H1 (cell line): ENCODE results near the gene THAP10. TPM values are rescaled to one million over a fixed set of nuclear protein-coding genes. Genes with fewer than 3 reads are reported as not detected.

ENCODE experiments used
- CTCF ChIA-PET: fragments of 300-600 bp; sonication (Branson Sonifier 250); formaldehyde crosslinking; loops from one replicate; lab custom pipeline; 2021; ENCODE audit not compliant: partially characterized antibody; lab: Charles Lee
- POLR2A ChIA-PET: fragments of 300-600 bp; sonication (Branson Sonifier 250); formaldehyde crosslinking; loops from one replicate; lab custom pipeline; 2021; ENCODE audit warnings: inconsistent platforms; ENCODE audit not compliant: partially characterized antibody; lab: Charles Lee
- DNase-seq, 2 experiments: peaks; one replicate each; pipeline versions ENCODE4 v3.0.0 to v3.0.0-alpha.2; 2010 to 2022; ENCODE audit warnings: low spot score in 2 of 2, low read depth in 1 of 2, mixed read lengths in 1 of 2
- FAIRE-seq: peaks from 2 replicates; lab custom pipeline; 2011; peaks lifted over from hg19 to GRCh38; lab: Jason Lieb, UNC
- H2AFZ ChIP-seq: 2 replicates; pipeline ENCODE4 v1.8.1; 2012; ENCODE audit warnings: low read length, inconsistent platforms
- H2AK5ac ChIP-seq: 2 replicates; pipeline ENCODE4 v1.6.1; 2013; ENCODE audit warnings: low read depth, low read length
- H2BK120ac ChIP-seq: replicated peaks from 2 replicates; pipeline ENCODE3; 2013; ENCODE audit warnings: low read depth, low read length, inconsistent platforms
- H2BK12ac ChIP-seq: 2 replicates; pipeline ENCODE4 v1.6.1; 2013; ENCODE audit warnings: low read depth, low read length
- H2BK15ac ChIP-seq: 2 replicates; pipeline ENCODE4 v1.6.1; 2013; ENCODE audit warnings: low read length
- H2BK20ac ChIP-seq: 2 replicates; pipeline ENCODE4 v1.6.1; 2013; ENCODE audit warnings: low read length
- H2BK5ac ChIP-seq: 2 replicates; pipeline ENCODE4 v1.6.1; 2013; ENCODE audit warnings: low read depth, low read length
- H3K14ac ChIP-seq: 2 replicates; pipeline ENCODE4 v1.6.1; 2013; ENCODE audit warnings: inconsistent platforms; ENCODE audit not compliant: insufficient read length
- H3K18ac ChIP-seq: 2 replicates; pipeline ENCODE4 v1.6.1; 2013; ENCODE audit warnings: low read length; ENCODE audit errors: extremely low read depth
- H3K23ac ChIP-seq: 2 replicates; pipeline ENCODE4 v1.6.1; 2013; ENCODE audit warnings: inconsistent platforms; ENCODE audit not compliant: insufficient read length
- H3K23me2 ChIP-seq: 2 replicates; pipeline ENCODE4 v1.6.1; 2013; ENCODE audit warnings: low read depth, low read length
- H3K27ac ChIP-seq: 2 replicates; pipeline ENCODE4 v1.6.1; 2011; ENCODE audit warnings: low read depth, low read length, inconsistent platforms
- H3K27me3 ChIP-seq, 4 experiments: replicated peaks in 1 of 4; 1 replicate in 1 of 4; 2 replicates in 3 of 4; pipeline versions ENCODE4 v1.6.1 to v1.8.1; 2011 to 2013; ENCODE audit warnings: low read length in 3 of 4, mild to moderate bottlenecking in 3 of 4, inconsistent platforms in 2 of 4, mixed read lengths in 2 of 4, moderate library complexity in 1 of 4; ENCODE audit not compliant: control insufficient read depth in 3 of 4, insufficient read depth in 3 of 4; ENCODE audit errors: extremely low read depth in 1 of 4
- H3K36me3 ChIP-seq, 4 experiments: 2 replicates each; pipeline versions ENCODE4 v1.6.1 to v1.8.1; 2011 to 2013; ENCODE audit warnings: mild to moderate bottlenecking in 4 of 4, low read length in 3 of 4, moderate library complexity in 2 of 4, control low read depth in 1 of 4, inconsistent platforms in 1 of 4; ENCODE audit not compliant: insufficient read depth in 4 of 4, control insufficient read depth in 2 of 4
- H3K4ac ChIP-seq: replicated peaks from 2 replicates; pipeline ENCODE3; 2013; ENCODE audit warnings: low read length, low read depth, mixed read lengths, inconsistent platforms; ENCODE audit not compliant: insufficient read length
- H3K4me1 ChIP-seq, 4 experiments: replicated peaks in 1 of 4; 1 replicate in 1 of 4; 2 replicates in 3 of 4; pipeline versions ENCODE4 v1.6.1 to v1.8.1; 2011 to 2013; ENCODE audit warnings: low read length in 3 of 4, inconsistent platforms in 2 of 4, mixed read lengths in 1 of 4; ENCODE audit not compliant: insufficient read depth in 4 of 4, control insufficient read depth in 3 of 4
- H3K4me2 ChIP-seq, 2 experiments: 2 replicates each; pipeline versions ENCODE4 v1.6.1 to v1.8.1; 2011 to 2013; ENCODE audit warnings: low read depth in 2 of 2, low read length in 2 of 2, control low read depth in 1 of 2, inconsistent platforms in 1 of 2, mild to moderate bottlenecking in 1 of 2; ENCODE audit not compliant: insufficient read depth in 1 of 2
- H3K4me3 ChIP-seq, 4 experiments: fragments of 200-600, 300-600 bp in 1 of 4; sonication (generic), shearing (Covaris generic), sonication (Bioruptor Twin) in 1 of 4; 2 replicates each; pipeline versions ENCODE4 v1.5.1 to v1.8.1; 2011 to 2016; ENCODE audit warnings: low read length in 4 of 4, low read depth in 3 of 4, control low read depth in 2 of 4, inconsistent platforms in 2 of 4, mild to moderate bottlenecking in 2 of 4, mixed read lengths in 1 of 4, moderate library complexity in 1 of 4; ENCODE audit not compliant: insufficient read depth in 2 of 4; ENCODE audit errors: extremely low read depth in 1 of 4
- H3K56ac ChIP-seq: replicated peaks from 2 replicates; pipeline ENCODE3; 2013; ENCODE audit warnings: low read depth, mild to moderate bottlenecking, mixed read lengths, low read length, inconsistent platforms; ENCODE audit not compliant: insufficient read length
- H3K79me1 ChIP-seq: 2 replicates; pipeline ENCODE4 v1.6.1; 2013; ENCODE audit warnings: low read depth, low read length, control low read depth
- H3K79me2 ChIP-seq, 2 experiments: 2 replicates each; pipeline versions ENCODE4 v1.6.1 to v1.8.1; 2012 to 2013; ENCODE audit warnings: low read length in 2 of 2, mild to moderate bottlenecking in 2 of 2, inconsistent platforms in 1 of 2; ENCODE audit not compliant: insufficient read depth in 2 of 2, control insufficient read depth in 1 of 2
- H3K9ac ChIP-seq, 4 experiments: replicated peaks in 1 of 4; 1 replicate in 1 of 4; 2 replicates in 3 of 4; pipeline versions ENCODE4 v1.6.1 to v1.8.1; 2011 to 2013; ENCODE audit warnings: low read depth in 3 of 4, low read length in 3 of 4, control low read depth in 2 of 4, mild to moderate bottlenecking in 2 of 4, moderate library complexity in 2 of 4, inconsistent platforms in 1 of 4; ENCODE audit errors: extremely low read depth in 1 of 4
- H3K9me3 ChIP-seq, 2 experiments: 2 replicates each; pipeline versions ENCODE4 v1.6.1 to v1.8.1; 2012 to 2013; ENCODE audit warnings: mild to moderate bottlenecking in 2 of 2, moderate library complexity in 2 of 2, control low read depth in 1 of 2, inconsistent platforms in 1 of 2, low read depth in 1 of 2, low read length in 1 of 2, mixed read lengths in 1 of 2; ENCODE audit not compliant: insufficient read depth in 2 of 2
- H4K20me1 ChIP-seq, 2 experiments: replicated peaks in 1 of 2; 2 replicates each; pipeline versions ENCODE3 to v1.8.1; 2011 to 2013; ENCODE audit warnings: inconsistent platforms in 2 of 2, low read length in 2 of 2, mild to moderate bottlenecking in 1 of 2; ENCODE audit not compliant: insufficient read depth in 2 of 2, control insufficient read depth in 1 of 2
- H4K5ac ChIP-seq: 2 replicates; pipeline ENCODE4 v1.6.1; 2013; ENCODE audit warnings: low read length, low read depth, mixed read lengths, inconsistent platforms; ENCODE audit not compliant: insufficient read length
- H4K8ac ChIP-seq: 2 replicates; pipeline ENCODE4 v1.8.0; 2013; ENCODE audit warnings: mild to moderate bottlenecking, moderate library complexity, low read length, inconsistent platforms; ENCODE audit not compliant: insufficient read depth; ENCODE audit errors: extremely low read depth
- H4K91ac ChIP-seq: replicated peaks from 2 replicates; pipeline ENCODE3; 2013; ENCODE audit warnings: low read length, mixed read lengths, inconsistent platforms; ENCODE audit not compliant: insufficient read length
- BACH1 ChIP-seq: IDR thresholded peaks from 2 replicates; pipeline ENCODE4 v1.6.1; 2012; ENCODE audit warnings: low read length, improper control_type of control experiment
- EZH2 ChIP-seq: fragments of 200-600 bp; sonication (generic); IDR thresholded peaks from 2 replicates; pipeline ENCODE4 v1.7.1; 2012; ENCODE audit warnings: low read depth, mild to moderate bottlenecking, moderate library complexity, low read length, inconsistent platforms; ENCODE audit not compliant: severe bottlenecking
- KDM4A ChIP-seq: IDR thresholded peaks from one replicate; pipeline ENCODE4 v1.7.1; 2012; ENCODE audit warnings: low read depth, mild to moderate bottlenecking, moderate library complexity, low read length, inconsistent platforms; ENCODE audit not compliant: severe bottlenecking
- RAD21 ChIP-seq, 2 experiments: IDR thresholded peaks in 1 of 2; conservative IDR thresholded peaks in 1 of 2; 2 replicates each; pipeline ENCODE4 v1.6.1; 2011; ENCODE audit warnings: low read depth in 2 of 2, low read length in 2 of 2, improper control_type of control experiment in 1 of 2, inconsistent platforms in 1 of 2, mild to moderate bottlenecking in 1 of 2, moderate library complexity in 1 of 2
- WGBS, 2 experiments: shearing (Covaris generic) in 1 of 2; methylation state at CpG; one replicate each; pipeline versions ENCODE4 v1.1.6 to v1.1.7; 2013 to 2015; ENCODE audit warnings: low lambda C conversion rate in 2 of 2, mixed read lengths in 2 of 2, inconsistent platforms in 1 of 2, low coverage in 1 of 2, missing lambda C conversion rate in 1 of 2; ENCODE audit not compliant: insufficient replicate concordance in 2 of 2, insufficient coverage in 1 of 2, insufficient read length in 1 of 2; ENCODE audit errors: extremely low coverage in 1 of 2, missing lambda C conversion rate in 1 of 2; 5-methylcytosine and 5-hydroxymethylcytosine counted together
- polyA plus RNA-seq, 7 experiments: library from polyadenylated mRNA; depleted of rRNA in 3 of 7; stranded (reverse) in 5 of 7; unstranded in 2 of 7; fragments of >200 nt in 5 of 7; fragments of 200-250 nt in 2 of 7; gene quantifications; 1 replicate in 5 of 7; 2 replicates in 1 of 7; 4 replicates in 1 of 7; pipeline versions ENCODE4 v1.2.1 to v1.2.3, GENCODE V29; 2011 to 2013; ENCODE audit warnings: missing spikeins in 2 of 7, mixed read lengths in 2 of 7
- total RNA-seq: library from RNA; stranded (reverse); fragmentation: NEBNext Ultra II Directional; extraction: Animal tissue kit (Norgen Biotek cat#: 25700); gene quantifications from 2 replicates; pipeline ENCODE4 v1.2.1, GENCODE V29; 2021
- TF ChIP-seq, protein P1 (sequence below), 3 experiments: IDR thresholded peaks; 1 replicate in 2 of 3; 2 replicates in 1 of 3; pipeline versions ENCODE4 v1.5.1 to v1.6.1; 2011; ENCODE audit warnings: low read length in 3 of 3, mild to moderate bottlenecking in 3 of 3, inconsistent platforms in 2 of 3, low read depth in 1 of 3, moderate library complexity in 1 of 3; ENCODE audit not compliant: insufficient read depth in 1 of 3; ENCODE audit errors: control extremely low read depth in 1 of 3

THAP10 gene
- total and polyA plus RNA-seq, 2 of the 8 experiments (the other 6 are each of a cell fraction or from before 2014, with no cell fraction given) = 2.8 to 4.5 TPM

- Histone ChIP-seq H3K4me3 (no peak overlapping the region), H3K27ac (no peak overlapping the region), H2AFZ (no peak overlapping the region), H2BK12ac (no peak overlapping the region), H4K20me1 (no peaks in the 10 kb centered on the region), H3K23ac (no peak overlapping the region), H3K23me2 (no peaks in the 10 kb centered on the region), H2AK5ac (no peak overlapping the region), H3K4me2 (no peak overlapping the region), H3K79me1 (no peaks in the 10 kb centered on the region), H2BK15ac (no peak overlapping the region), H3K18ac (no peak overlapping the region), H3K4me1 (no peaks in the 10 kb centered on the region), H3K4ac (no peak overlapping the region), H3K27me3 (no peaks in the 10 kb centered on the region)
- POLR2A ChIA-PET = interaction anchor here (0.9 kb wide), 1 partner anchor 21 kb away, joined by 3 read pairs; no protein-coding TSS in a partner anchor
- 87% methylated on average over 7 of the region's 7 CpGs; no CpG with 5 or more reads in 1 of the 2 experiments for WGBS, 2 experiments
- TF ChIP-seq, protein P1, sequence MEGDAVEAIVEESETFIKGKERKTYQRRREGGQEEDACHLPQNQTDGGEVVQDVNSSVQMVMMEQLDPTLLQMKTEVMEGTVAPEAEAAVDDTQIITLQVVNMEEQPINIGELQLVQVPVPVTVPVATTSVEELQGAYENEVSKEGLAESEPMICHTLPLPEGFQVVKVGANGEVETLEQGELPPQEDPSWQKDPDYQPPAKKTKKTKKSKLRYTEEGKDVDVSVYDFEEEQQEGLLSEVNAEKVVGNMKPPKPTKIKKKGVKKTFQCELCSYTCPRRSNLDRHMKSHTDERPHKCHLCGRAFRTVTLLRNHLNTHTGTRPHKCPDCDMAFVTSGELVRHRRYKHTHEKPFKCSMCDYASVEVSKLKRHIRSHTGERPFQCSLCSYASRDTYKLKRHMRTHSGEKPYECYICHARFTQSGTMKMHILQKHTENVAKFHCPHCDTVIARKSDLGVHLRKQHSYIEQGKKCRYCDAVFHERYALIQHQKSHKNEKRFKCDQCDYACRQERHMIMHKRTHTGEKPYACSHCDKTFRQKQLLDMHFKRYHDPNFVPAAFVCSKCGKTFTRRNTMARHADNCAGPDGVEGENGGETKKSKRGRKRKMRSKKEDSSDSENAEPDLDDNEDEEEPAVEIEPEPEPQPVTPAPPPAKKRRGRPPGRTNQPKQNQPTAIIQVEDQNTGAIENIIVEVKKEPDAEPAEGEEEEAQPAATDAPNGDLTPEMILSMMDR (IDR thresholded peaks at IDR 0.05; ENCODE audit: control extremely low read depth in 1 of 3, insufficient read depth in 1 of 3, low read depth in 1 of 3, low read length in 3 of 3) = peak in 1 of 3 experiments; percentile 41; a peak in 1 of 4 replicates
- TF ChIP-seq RAD21 (IDR thresholded peaks at IDR 0.05 in 1 of 2, conservative IDR thresholded peaks at IDR 0.05 in 1 of 2; ENCODE audit: low read depth in 2 of 2, low read length in 2 of 2) = peak; percentile 53 to 68
- no peak for TF ChIP-seq EZH2
- no peak for TF ChIP-seq BACH1
- no peak for TF ChIP-seq KDM4A
- TF ChIP-seq, all 59 proteins: peak for 2
- no peak for FAIRE-seq
- H2BK120ac ChIP-seq = no peak overlapping the region
- H4K91ac ChIP-seq = no peak overlapping the region
- no peaks in the 10 kb centered on the region; a peak in 1 of 8 replicates for H3K36me3 ChIP-seq
- no peak overlapping the region for H3K56ac ChIP-seq
- DNase-seq = no peak
- H3K9me3 ChIP-seq = peaks cover 0 to 11% of the 10 kb centered on the region in 2 experiments; a peak in 1 of 4 replicates
- CTCF ChIA-PET = interaction anchor here (0.6 to 3.9 kb wide), 24 partner anchors 9 to 359 kb away, joined by 3 to 29 read pairs (median 4); partner anchors contain the start of gene LARP6
- H3K14ac ChIP-seq = no peak overlapping the region
- no peak overlapping the region for H4K5ac ChIP-seq
- no peak overlapping the region for H2BK20ac ChIP-seq
- no peak overlapping the region for H4K8ac ChIP-seq
- H2BK5ac ChIP-seq = no peak overlapping the region
- no peak overlapping the region for H3K9ac ChIP-seq
- H3K79me2 ChIP-seq = no peaks in the 10 kb centered on the region
Observed at GRCh38 chr15:70875001-70875782, 17.0 kb downstream of the THAP10 start.
